GM18502 (cell line): ENCODE results near the gene CEP44.
"Not testable (repeated sequence)": the region's sequence is repeated elsewhere in the genome, so short reads cannot be mapped to it uniquely, and the experiment has no call there.

ENCODE experiments used
- ATAC-seq: cut with Tn5 transposase; IDR thresholded peaks from one replicate; pipeline ENCODE4 v1.9.1; 2021; ENCODE audit warnings: mild to moderate bottlenecking; ENCODE audit not compliant: unreplicated experiment, poor library complexity

CEP44 gene

DNA sequence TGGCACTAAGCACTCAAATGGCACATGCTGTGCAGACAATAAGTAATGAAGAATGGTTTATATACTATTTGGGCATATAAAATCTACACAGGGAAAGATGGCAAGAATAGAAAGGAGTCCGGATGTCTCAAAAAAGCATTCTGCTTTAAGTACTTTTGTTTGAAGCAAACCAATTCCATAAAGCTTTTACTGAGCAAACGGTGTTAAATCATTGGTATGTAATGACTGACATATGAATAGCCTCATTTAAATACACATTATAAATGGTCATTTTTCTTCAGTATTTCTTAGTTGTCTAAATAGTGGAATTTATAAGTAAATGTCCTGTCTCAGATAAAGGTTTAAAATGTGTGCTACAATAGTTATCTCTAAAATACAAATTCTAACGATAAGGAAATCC is 6.3 kb upstream of the CEP44 start:
- ATAC-seq = no peak

DNA sequence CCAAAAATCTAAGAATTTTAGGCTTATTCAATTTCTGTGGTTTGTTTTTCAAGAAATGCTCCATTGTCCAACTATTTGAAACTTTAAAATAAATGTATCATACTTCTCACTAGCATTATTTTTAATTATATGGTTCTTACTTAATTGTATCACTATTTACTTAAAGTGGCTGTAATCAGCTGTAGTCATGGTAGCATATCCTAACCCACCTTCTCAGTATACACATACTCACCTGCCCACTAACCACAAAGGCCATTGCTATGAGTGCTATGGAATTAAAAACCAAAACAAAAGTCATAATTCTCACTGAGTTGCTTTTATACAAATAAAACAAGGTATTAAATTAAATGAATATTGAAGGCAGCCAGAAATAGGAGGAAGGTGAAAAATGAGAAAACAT is 5.2 kb upstream of the CEP44 start:
- no peak for ATAC-seq

GRCh38 chr4:174279433-174280155 is 4.1 kb upstream of the CEP44 start:
- no peak for ATAC-seq

GRCh38 chr4:174281182-174281737 is 2.5 kb upstream of the CEP44 start:
- no peak for ATAC-seq

DNA sequence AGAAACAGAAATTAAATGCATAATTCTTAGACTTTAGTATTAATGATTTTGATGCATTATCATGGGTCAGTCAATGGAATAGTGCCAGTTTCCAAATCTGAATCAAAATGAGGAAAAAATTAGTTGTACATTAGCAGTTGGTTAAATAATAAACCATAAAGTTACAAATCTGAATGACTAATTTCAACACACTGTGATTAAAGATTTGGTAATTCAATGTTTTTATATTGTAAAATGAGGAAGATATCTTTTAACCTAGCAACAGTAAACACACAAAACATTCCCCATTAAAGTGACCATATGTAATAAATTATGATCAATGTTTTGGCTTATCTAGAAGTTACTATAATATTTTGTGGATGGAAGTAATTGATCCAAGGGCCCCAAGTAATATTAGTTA is 1.8 kb upstream of the CEP44 start:
- no peak for ATAC-seq

DNA sequence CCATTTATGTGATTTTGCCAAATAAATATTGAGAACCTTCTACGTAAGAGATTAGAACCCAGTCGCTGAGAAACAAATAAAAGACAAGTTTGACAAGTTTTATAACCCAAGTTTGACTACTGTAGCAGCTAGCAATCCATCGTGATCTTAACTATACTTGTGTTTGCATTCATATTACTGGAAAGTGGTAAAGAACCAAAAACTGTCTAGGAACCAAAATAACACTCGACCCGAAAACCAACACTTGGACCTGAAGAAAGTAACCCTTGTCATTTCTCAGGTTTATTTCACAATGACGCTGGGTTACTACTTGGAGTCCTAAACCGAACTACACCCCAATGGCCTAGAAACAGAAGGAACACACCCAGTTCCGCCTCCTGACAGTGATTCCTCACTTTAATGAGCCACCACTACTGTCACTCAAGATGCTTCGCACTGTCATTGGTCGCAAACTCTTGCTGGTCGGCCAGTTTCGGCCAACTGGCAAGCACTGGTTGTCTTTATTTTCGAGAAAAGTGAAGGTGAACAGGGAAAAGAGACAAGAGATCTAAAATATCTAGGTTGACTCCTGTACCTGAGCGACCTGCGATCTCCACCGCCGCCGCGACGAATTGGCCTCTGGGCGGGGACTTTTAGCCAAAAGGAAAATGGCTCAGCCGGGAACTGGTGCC is 740 bp upstream of the CEP44 start:
- peak; percentile 98 for ATAC-seq

DNA sequence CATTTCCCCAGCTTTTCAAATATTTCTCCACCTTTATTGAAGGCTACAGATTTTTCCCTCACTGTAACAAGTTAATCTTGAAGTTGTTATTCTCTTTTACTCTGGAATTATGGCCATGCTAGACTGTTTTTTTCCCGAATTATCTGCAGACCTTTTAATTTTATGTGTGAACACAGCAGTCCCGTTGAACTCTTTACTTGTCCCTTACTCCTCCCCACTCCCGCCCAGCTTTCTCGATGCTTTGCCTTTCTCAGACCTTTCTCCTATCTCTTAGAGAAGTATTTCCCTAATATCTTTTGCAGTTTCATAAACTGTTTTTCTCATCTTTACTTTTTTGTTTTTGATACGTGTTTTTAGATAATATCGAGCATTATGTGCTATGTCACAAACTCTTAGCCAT is 776 bp downstream of the CEP44 start:
- ATAC-seq = no peak

DNA sequence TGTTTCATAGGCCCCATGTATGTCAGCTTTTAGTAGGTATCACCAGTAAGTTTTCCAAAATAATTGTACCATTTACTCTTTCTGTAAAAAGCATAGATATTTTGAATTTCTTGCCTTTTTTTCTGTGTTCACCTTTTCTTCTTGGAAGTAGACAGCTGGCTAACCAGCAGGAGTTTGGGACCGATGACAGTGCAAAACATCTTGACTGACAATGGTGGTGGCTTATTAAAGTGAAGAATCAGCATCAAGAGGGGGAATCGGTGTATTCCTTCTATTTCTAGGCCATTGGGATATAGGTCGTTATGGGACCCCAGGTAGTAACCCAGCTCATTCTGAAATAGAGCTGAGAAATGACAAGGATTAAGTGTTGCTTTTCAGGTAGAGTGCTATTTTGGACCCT is 3.2 kb downstream of the CEP44 start:
- ATAC-seq = no peak

DNA sequence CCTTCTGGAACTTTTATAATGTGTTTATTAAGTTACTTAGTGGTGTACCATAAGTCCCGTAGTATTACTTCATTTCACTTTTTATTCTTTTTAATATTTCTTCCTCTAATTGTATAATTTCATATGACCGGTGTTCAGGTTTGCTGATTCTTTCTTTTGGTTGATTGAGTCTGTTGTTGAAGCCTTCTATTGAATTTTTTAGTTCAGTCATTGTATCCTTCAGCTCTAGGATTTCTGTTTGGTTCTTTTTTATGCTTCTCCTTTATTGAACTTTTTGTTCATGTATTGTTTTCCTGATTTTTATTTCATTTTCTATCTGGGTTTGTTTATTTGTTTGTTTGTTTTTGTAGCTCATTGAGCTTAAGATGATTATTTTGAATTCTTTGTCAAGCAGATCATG is 8.8 kb downstream of the CEP44 start:
- no peak for ATAC-seq

DNA sequence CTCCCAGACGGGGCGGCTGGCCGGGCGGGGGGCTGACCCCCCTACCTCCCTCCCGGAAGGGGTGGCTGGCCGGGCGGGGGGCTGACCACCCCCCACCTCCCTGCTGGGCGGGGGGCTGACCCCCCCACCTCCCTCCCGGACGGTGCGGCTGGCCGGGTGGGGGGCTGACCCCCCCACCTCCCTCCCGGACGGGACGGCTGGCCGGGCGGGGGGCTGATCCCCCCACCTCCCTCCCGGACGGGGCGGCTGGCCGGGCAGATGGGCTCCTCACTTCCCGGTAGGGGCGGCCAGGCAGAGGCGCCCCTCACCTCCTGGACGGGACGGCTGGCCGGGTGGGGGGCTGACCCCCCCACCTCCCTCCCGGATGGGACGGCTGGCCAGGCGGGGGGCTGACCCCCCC is 10.9 kb downstream of the CEP44 start:
- ATAC-seq = not testable (repeated sequence)

- not testable (repeated sequence) for ATAC-seq
Measured at GRCh38 chr4:174295142-174295541, 11.4 kb downstream of the CEP44 start.

DNA sequence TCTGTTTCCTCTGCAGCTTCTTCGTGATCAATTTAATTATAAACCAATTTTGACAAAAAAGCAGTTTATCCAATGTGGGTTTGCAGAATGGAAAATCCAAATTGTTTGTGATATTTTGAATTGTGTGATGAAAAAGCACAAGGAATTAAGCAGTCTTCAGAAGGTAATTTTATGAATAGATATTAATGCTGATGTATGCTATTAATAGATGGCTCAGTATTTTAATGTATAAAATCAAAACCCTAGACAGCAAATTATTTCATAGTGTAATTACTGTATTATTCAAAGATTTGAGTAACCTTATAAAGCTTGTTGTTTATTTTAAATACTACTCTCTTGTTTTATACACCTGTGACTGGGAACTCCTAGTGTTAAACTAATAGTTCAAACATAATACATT is 20.0 kb downstream of the CEP44 start:
- ATAC-seq = no peak

- no peak for ATAC-seq
Measured at GRCh38 chr4:174304664-174305063, 21.0 kb downstream of the CEP44 start.

GRCh38 chr4:174305961-174306360 is 22.2 kb downstream of the CEP44 start:
- no peak for ATAC-seq

DNA sequence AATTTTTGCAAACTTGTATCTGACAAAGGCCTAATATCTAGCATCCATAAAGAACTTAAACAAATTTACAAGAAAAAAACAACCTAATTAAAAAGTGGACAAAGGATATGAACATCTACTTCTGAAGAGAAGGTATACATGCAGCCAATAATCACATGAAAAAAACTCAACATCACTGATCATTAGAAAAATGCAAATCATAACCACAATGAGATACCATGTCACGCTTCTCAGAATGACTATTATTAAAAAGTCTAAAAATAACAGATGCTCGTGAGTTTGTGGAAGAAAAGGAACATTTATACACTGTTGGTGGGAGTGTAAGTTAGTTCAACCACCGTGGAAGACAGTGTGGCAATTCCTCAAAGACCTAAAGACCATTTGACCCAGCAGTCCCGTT is 24.0 kb downstream of the CEP44 start:
- peak; percentile 84 for ATAC-seq

- ATAC-seq = no peak
Measured at GRCh38 chr4:174312993-174313392, 29.3 kb downstream of the CEP44 start.

DNA sequence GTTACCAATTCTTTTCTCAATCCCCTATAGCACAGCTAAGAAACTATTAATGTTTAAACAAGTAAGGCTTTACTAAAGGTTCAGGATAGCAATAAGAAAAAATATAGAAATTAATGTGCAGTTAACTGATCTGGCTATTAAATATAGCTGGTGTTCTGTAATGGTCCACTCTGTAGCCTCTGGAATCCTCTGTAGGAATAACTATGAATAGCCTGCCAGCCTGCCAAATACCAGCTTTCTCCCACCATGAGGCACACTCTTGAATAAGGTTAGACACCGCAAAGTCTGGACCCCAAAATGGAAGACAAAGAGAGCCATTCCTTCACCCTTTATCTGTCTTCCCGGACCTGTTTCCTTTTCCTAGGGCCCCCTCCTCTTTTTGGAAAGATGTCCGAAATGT is 30.6 kb downstream of the CEP44 start:
- no peak for ATAC-seq

DNA sequence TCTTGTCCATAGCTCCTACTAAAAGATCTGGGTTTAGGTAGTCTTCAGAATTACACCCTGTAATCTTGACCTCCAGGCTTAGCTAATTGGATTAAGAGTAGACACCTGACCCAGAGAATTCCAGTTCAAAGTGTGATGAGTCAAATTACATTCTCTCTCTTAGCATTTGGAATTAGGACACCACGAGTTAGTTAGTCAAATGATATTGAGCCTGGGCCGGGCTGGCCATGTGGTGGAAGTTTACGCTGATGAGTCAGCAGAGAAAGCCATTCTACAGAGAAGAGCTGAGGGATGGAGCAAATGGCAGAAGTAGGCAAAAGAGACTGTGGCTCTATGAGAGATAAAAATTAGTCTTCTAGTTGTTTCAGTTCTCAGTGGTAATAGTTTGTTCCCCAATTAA is 31.1 kb downstream of the CEP44 start:
- ATAC-seq = no peak

DNA sequence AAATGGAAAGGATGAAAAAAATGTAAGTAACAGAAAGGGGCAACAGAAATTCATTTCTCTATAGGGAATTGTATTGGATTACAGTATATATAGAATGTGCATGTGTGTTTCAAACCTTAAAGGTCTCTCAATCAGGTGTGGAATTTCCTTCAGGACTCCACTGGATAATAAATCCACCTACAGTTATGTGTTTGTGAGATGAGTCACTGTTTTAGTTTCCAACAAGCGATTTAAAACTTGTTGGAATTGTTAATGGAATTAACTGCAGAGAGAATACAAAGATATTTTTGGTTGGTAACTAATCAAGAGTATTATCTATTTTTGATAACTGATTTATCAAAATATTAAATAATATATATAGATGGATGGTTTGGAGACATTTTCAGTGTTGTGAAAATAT is 32.8 kb downstream of the CEP44 start:
- ATAC-seq = no peak

GRCh38 chr4:174316954-174317353 is 33.2 kb downstream of the CEP44 start:
- ATAC-seq = no peak

DNA sequence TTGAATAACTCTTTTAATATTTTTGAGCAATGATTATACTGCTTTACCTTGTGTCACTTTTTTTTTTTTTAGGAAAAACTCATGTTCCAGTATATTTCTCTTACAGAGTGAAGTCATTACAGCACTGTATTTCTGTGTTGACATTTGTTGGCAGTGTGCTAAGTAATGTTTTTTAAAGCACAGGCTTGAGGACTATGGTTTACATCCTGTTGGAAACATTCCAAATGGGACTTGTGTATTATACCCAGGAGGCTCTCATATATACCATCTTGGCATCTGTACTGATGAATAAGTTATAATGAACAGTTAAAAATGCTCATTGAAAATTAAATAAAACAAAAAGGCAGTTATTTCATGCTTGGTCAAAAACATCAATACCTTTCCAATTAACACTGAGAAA is 33.8 kb downstream of the CEP44 start:
- no peak for ATAC-seq
